Esophagus squamous epithelium (tissue), 5 donors: Measurements from ENCODE around the gene INHA. TPM values are rescaled to one million over a fixed set of nuclear protein-coding genes. Genes with fewer than 3 reads are reported as not detected.

ENCODE experiments used
- DNase-seq: peaks from one replicate; lab custom pipeline; 2025; lab: John Stamatoyannopoulos, UW
- H3K27ac ChIP-seq, 4 donors: fragments of 200-600 bp; sonication (generic); one replicate each; pipeline ENCODE4 v1.5.1; 2016 to 2019; ENCODE audit warnings: mild to moderate bottlenecking in 1 of 4
- H3K27me3 ChIP-seq, 4 donors: fragments of 200-600 bp; sonication (generic); 1 replicate in 3 of 4; 2 replicates in 1 of 4; pipeline versions ENCODE4 v1.5.1 to v1.6.0; 2017 to 2021; ENCODE audit warnings: antibody characterized with exemption in 1 of 4
- H3K36me3 ChIP-seq, 3 donors: fragments of 200-600 bp; sonication (generic); one replicate each; pipeline ENCODE4 v1.5.1; 2016 to 2019
- H3K4me1 ChIP-seq, 3 donors: fragments of 200-600 bp; sonication (generic); one replicate each; pipeline ENCODE4 v1.5.1; 2017 to 2019
- H3K4me3 ChIP-seq, 4 donors: fragments of 200-600 bp; sonication (generic); 1 replicate in 3 of 4; 2 replicates in 1 of 4; pipeline ENCODE4 v1.5.1; 2016 to 2019; ENCODE audit warnings: mild to moderate bottlenecking in 2 of 4, moderate library complexity in 1 of 4
- H3K9me3 ChIP-seq, 3 donors: fragments of 200-600 bp; sonication (generic); one replicate each; pipeline ENCODE4 v1.5.1; 2016 to 2019
- POLR2A ChIP-seq, 4 donors: fragments of 450-650 bp; IDR thresholded peaks; one replicate each; pipeline ENCODE4 v1.6.1; 2017; ENCODE audit warnings: antibody characterized with exemption in 4 of 4, mild to moderate bottlenecking in 4 of 4, moderate library complexity in 3 of 4
- WGBS, 2 donors: methylation state at CpG; one replicate each; pipeline ENCODE4 v1.1.5; 2018; 5-methylcytosine and 5-hydroxymethylcytosine counted together
- intact Hi-C: fragments of 100-400 bp; cut with DNase I; formaldehyde crosslinking; loops from one replicate; pipeline ENCODE4 v1.15.0; 2022
- total RNA-seq, 4 donors: library from RNA; depleted of rRNA; stranded (reverse); fragments of >200 nt; gene quantifications; one replicate each; pipeline ENCODE4 v1.1.0, GENCODE V29; 2016
- TF ChIP-seq, protein P1 (sequence below), 6 experiments: fragments of 450-650 bp in 4 of 6; fragments of 200-600 bp in 2 of 6; sonication (generic) in 2 of 6; IDR thresholded peaks; one replicate each; pipeline ENCODE4 v1.5.1; 2016 to 2019; ENCODE audit warnings: antibody characterized with exemption in 6 of 6, mild to moderate bottlenecking in 4 of 6, moderate library complexity in 4 of 6
- donor health status: DM: yes; HTN: yes; CAD: no.

The INHA gene
- total RNA-seq, 4 donors from 2014 or later, result not detected

DNA sequence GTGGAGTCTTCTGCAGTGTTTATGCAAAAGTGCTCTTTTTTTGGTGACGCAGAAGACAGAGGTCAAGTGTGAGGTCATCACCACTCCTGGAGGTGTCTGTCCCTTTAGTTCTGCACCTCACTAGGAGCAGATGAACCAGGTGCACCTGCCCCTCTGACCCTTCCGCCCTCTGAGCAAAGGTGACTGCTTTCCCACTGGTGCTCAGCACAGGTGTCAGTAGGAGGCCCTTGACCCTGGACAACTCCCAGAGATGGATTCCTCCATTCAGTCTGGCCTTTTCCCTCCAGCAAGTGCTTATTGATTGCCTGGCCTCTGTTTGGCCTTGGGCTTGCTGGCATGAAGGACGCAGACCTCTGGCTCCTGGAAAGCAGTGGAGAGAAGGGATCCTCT is 46.6 kb downstream of the INHA start:
- 82 to 94% methylated on average over 2 of the region's 3 CpGs for WGBS, 2 donors
- intact Hi-C loops, result no loop called here

DNA sequence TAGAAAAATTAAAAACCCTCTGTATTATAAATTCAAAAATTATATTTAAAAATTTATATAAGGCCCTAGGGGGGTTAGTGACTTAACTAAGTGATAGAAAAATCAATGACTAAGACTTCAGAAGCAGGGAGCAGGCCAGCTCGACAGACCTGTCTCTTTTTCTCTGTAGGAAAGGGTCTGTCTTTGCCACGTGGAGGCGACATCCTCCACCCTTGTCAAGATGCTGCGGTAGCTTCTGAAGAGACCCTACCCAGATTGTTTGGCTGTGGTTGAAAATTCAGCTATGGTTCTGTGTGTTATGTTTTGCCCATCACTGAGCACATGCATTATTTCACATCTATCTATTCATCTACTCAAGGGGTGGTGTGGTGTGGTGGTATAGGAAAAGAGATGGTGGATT is 47.1 kb downstream of the INHA start:
- 64 to 69% methylated on average over 4 of the region's 4 CpGs for WGBS, 2 donors

More for the DNA sequence above, 46.6 kb downstream of the INHA start:
- no peaks in the 10 kb centered on the region for H3K4me1 ChIP-seq
- H3K9me3 ChIP-seq, result no peaks in the 10 kb centered on the region
- no peak overlapping the region for H3K27ac ChIP-seq
- TF ChIP-seq, protein P1, sequence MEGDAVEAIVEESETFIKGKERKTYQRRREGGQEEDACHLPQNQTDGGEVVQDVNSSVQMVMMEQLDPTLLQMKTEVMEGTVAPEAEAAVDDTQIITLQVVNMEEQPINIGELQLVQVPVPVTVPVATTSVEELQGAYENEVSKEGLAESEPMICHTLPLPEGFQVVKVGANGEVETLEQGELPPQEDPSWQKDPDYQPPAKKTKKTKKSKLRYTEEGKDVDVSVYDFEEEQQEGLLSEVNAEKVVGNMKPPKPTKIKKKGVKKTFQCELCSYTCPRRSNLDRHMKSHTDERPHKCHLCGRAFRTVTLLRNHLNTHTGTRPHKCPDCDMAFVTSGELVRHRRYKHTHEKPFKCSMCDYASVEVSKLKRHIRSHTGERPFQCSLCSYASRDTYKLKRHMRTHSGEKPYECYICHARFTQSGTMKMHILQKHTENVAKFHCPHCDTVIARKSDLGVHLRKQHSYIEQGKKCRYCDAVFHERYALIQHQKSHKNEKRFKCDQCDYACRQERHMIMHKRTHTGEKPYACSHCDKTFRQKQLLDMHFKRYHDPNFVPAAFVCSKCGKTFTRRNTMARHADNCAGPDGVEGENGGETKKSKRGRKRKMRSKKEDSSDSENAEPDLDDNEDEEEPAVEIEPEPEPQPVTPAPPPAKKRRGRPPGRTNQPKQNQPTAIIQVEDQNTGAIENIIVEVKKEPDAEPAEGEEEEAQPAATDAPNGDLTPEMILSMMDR (IDR thresholded peaks at IDR 0.05), result no peak
- TF ChIP-seq POLR2A (IDR thresholded peaks at IDR 0.05), result no peak
- H3K36me3 ChIP-seq, result peaks cover 5 to 31% (median 13%) of the 10 kb centered on the region in 3 donors
- H3K4me3 ChIP-seq, result no peak overlapping the region
- no peak for DNase-seq
- no peaks in the 10 kb centered on the region for H3K27me3 ChIP-seq

DNA sequence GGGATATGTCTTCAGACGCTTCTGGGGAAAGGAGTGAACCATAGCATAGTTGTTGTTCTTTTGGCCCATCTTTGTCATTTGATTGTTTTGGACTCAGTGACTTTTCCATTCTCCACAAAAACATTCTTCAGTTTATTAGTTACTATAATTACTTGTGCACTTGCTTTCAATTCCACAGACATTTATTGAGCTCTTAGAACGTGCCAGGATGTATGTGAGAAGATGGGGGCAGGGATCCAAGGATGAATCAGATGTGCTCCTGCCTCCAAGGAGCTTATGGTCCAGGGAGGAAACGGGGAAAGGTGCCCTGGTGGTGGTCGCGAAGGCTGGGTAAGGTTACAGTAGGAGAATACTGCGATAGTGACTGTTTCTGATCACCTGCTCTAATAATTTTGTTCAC is 48.4 kb downstream of the INHA start:
- Histone ChIP-seq H3K27me3 (no peaks in the 10 kb centered on the region), H3K36me3 (peaks cover 0 to 13% (median 3%) of the 10 kb centered on the region in 3 donors), H3K4me1 (no peaks in the 10 kb centered on the region), H3K4me3 (no peak overlapping the region), H3K27ac (no peak overlapping the region), H3K9me3 (no peaks in the 10 kb centered on the region)
- no peak for DNase-seq
- WGBS, 2 donors, result 75 to 78% methylated on average over 6 of the region's 6 CpGs
- TF ChIP-seq, protein P1 (IDR thresholded peaks at IDR 0.05), result no peak
- no peak for TF ChIP-seq POLR2A (IDR thresholded peaks at IDR 0.05)
- intact Hi-C loops, result no loop called here

More for the DNA sequence above, 47.1 kb downstream of the INHA start:
- no peaks in the 10 kb centered on the region for H3K9me3 ChIP-seq
- intact Hi-C loops, result no loop called here
- TF ChIP-seq POLR2A (IDR thresholded peaks at IDR 0.05), result no peak
- TF ChIP-seq, protein P1 (IDR thresholded peaks at IDR 0.05), result no peak
- peaks cover 5 to 26% (median 13%) of the 10 kb centered on the region in 3 donors for H3K36me3 ChIP-seq
- H3K4me3 ChIP-seq, result no peak overlapping the region
- H3K27ac ChIP-seq, result no peak overlapping the region
- no peaks in the 10 kb centered on the region for H3K4me1 ChIP-seq
- H3K27me3 ChIP-seq, result no peaks in the 10 kb centered on the region
- DNase-seq, result no peak

DNA sequence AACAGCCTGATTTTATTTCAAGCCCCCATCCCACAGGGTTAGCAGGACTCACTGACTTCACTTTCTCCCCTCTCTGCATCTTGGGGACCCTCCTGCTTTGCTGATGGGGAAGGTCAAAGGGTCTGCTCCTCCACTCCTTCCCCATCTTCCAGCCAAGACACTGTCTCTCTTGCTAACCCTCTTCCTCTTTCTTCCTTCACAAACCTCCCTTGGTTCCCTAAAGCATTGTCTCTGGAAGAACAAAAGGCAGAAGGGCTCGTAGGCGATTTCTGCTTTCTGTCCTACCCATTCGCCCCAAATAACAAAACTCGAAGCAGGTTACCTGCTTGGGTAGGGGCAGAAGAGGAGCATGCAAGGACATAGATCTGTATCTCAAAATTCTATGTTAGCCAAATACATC is 49.8 kb downstream of the INHA start:
- no peaks in the 10 kb centered on the region for H3K36me3 ChIP-seq
- H3K4me3 ChIP-seq, result no peak overlapping the region
- H3K4me1 ChIP-seq, result peaks cover 0 to 2% (median 0%) of the 10 kb centered on the region in 3 donors
- no peak for DNase-seq
- TF ChIP-seq POLR2A (IDR thresholded peaks at IDR 0.05), result no peak
- TF ChIP-seq, protein P1 (IDR thresholded peaks at IDR 0.05), result no peak
- H3K9me3 ChIP-seq, result no peaks in the 10 kb centered on the region
- WGBS, 2 donors, result 60 to 68% methylated on average over 3 to 4 of the region's 4 CpGs
- peaks cover 0 to 8% (median 0%) of the 10 kb centered on the region in 4 donors for H3K27me3 ChIP-seq
- no peak overlapping the region for H3K27ac ChIP-seq
- intact Hi-C loops, result no loop called here

DNA sequence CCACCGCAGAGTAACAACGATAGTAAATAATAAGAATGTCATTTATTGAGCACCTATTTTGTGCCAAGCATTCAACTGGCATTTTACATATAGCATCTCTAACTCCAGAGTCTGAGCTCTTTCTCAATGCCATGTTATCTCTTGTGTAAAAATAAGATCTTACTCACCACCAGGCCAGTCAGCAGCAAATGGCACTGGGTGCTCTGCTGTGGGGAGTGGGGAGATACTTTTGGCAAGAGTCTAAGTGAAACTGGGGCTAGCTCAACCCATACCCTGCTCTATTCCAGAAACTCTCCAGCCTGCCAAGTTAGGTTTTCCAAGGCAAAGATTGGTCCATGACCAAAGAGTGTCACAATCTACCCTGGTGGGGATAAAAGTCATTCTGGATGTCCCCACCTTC is 50.4 kb downstream of the INHA start:
- Histone ChIP-seq H3K27ac (no peak overlapping the region), H3K27me3 (peaks cover 0 to 13% (median 0%) of the 10 kb centered on the region in 4 donors)
- TF ChIP-seq POLR2A (IDR thresholded peaks at IDR 0.05), result no peak
- TF ChIP-seq, protein P1 (IDR thresholded peaks at IDR 0.05), result no peak

More for the DNA sequence above, 50.4 kb downstream of the INHA start:
- Histone ChIP-seq H3K9me3 (no peaks in the 10 kb centered on the region), H3K4me1 (peaks cover 0 to 5% (median 4%) of the 10 kb centered on the region in 3 donors), H3K4me3 (no peak overlapping the region), H3K36me3 (no peaks in the 10 kb centered on the region)
- intact Hi-C loops, result no loop called here
- no peak for DNase-seq
- 95% methylated on average over 2 of the region's 2 CpGs for WGBS, 2 donors
